OCI-M2 (cell line): ENCODE measurements around the gene DUSP23.

Experiments
- DNase-seq: peaks from one replicate; lab custom pipeline; 2025; ENCODE audit not compliant: unreplicated experiment; lab: John Stamatoyannopoulos, UW

DUSP23 gene

DNA sequence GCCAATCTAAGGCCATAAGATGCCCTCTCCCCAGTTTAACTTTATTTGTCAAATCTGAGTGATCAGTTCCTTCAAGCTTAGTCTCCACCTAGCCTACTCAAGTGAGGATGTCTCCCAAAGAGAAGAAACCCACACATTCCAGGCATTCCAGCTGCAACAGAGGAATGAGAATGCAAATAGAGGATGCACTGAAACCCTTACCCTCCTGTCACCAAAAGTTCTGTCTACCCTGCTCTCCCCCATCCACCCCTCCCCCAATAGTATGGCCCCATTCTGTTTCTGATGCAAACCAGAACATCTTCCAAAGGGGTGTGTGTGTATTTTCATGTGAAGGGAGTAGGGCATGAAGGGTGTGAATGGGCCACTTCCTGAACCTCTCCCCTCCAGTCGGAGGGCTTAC, 3.0 kb downstream of the DUSP23 start:
- DNase-seq = no peak

DNA sequence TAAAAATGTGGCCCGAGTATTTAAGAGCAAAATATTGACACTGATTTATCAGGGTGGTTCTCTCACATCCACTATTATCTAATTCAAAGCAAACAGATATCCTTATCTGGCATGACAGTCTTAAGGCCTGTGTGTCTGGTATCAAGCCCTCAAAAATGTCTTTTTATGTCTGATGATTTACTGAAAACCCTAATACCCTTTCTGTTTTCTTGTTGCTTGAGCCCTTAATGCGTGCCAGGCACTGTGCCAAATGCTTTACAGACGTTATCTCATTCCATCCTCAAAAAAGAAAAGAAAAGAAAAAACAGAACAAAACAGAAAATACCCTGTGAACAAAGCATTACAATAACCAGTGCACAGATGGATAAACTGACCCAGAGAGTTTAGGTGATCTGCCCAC, 5.7 kb downstream of the DUSP23 start:
- no peak for DNase-seq

- no peak for DNase-seq
Observed at GRCh38 chr1:159786966-159787365, 6.2 kb downstream of the DUSP23 start.

DNA sequence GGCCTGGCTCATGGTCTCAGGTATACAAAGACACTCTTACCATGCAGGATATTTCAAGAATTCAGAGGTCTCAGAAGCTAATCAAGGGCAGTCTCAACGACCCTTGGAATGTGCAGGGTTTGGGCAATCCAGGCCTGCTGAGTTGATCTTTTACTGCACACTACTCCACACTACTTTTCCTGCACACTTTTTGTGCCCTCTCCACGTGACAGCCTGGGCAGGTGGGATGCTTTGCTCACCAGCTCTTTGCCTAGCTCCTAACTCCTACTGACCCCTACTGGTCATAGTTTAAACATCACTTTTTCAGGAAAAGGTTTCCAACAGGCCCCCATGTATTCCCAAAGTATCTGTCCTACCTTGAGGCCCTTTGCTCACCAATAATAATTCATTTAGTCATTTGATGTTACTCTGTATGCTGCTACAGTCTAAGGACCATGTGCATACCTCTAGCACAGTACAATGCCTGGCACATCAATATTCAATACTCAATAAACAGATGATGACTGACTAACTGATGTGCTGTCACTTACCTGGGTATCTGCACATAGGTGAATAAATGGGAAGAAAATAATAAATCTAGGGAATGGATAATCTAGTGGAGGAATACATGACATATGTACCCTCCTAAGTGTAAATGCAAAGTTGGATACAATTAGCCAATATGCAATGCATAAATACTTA, 9.6 kb downstream of the DUSP23 start:
- DNase-seq = no peak

DNA sequence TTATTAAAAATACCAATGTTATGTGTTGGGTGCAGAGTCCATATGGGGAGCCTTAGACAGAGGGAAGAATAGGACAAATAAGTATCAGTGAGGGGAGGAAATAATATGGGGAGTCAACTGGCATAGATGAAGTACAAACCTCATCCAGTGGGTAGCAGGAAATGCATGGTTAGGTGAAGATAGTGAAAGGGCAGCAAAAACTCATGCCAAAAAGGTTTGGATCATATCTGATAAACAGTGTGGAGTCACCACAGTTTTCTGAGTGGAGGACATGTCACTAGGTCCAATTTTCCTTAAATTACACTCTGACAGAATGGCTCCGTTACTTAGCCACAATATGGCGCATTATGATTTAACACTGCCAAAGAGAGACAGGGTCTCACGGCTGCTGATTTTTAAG, 10.3 kb downstream of the DUSP23 start:
- no peak for DNase-seq

DNA sequence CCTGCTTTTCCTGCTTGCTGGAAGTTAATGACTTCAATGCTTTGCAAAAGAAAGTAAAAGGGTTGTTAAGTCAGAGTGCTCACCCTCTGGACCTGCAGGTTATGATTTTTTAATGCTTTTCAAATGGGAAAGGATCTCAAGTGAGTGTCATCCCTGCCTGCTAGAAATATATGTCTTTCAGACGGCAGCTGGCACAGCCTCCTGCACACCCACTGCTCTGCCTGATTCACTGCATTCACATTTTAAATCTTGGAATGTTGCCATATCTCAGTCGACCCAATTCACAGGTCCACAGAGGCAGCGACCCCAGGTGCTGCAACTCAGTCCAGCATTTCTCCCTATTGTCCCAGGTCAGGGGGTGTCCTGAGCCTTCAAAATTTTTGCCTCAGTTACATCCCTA, 10.7 kb downstream of the DUSP23 start:
- DNase-seq = no peak

DNA sequence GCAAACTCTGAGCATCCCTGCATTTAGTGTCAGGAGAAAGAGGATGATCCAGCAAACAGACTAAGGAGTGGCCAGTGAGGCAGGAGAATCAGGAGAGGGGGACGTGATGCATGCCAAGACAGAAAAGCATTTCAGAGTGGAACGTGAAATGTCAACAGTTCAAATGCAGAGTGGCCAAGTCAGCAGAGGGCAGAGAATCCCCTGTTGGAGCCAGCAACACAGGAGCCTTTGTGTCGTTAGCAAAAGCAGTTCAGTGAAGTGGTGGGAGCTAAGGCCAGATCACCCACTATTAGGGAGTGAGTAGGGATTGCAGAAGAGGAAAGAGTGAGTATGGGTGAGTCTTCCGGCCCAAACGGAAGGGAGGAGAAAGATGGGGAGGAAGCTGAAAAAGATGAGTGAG, 14.8 kb downstream of the DUSP23 start:
- DNase-seq = no peak

GRCh38 chr1:159798893-159799292, 18.1 kb downstream of the DUSP23 start:
- peak; percentile 17 for DNase-seq

DNA sequence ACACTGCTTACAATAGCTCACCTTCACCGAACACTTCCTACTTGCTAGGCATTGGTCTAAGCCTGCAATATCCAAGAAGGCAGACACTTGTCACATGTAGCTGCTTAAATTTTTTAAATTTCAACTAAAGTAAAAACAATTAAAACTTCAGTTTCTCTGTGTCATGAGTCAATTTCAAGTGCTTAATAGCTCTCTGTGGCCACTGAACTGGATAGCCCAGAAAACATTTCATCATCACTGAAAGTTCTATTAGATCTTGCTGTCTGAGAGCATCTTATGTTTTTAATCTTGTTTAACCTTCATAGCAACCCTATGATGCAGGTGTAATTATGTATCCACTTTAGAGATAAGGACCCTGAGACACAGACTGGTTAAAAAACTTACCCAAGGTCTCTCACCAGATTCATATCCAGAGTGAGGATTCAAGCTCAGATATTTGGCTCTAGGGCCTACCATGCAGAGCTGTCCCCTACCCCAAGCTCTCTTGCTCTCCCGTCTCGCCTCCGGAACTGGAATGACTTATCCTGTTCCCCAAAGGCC, 18.8 kb downstream of the DUSP23 start:
- DNase-seq = no peak

DNA sequence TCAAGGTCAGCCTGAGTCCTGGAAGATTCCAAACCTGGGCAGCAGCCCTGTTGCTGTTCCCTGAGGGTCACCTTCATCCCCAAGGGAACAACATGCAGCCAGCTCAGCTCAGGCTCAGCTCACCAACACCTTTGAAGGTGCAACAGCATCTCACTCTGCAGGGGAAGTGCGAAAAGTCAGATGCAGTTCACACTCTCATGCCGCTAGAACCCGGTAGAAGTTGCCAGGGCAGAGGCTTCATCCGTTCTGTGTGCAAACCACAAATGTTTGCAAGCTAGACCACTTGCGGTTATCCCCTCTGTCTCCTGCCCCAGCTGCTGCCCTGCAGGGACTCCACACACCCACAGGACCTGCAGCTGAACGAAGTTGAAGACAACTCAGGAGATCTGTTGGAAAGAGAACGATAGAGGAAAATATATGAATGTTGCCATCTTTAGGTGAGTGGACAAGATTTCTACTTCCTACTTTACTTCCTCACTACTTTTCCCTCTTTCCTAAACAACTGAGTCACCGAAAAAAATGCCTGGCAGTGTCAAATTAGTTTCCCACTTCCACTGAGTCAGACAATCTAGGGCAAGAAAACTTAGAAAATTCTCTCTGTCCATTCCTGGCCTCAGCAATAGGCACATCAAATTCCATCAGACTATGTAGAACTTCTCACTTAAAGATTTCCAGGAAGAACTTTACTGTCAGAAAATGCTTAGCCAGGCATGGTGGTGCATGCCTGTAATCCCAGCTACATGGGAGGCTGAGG, 19.6 kb downstream of the DUSP23 start:
- DNase-seq = no peak

- DNase-seq = no peak
Observed at GRCh38 chr1:159802111-159802510, 21.3 kb downstream of the DUSP23 start, which contains the start of gene FCRL6. FCRL6 (plus strand) TSS chr1:159802360; CDS start chr1:159802425, 65 bp downstream.

DNA sequence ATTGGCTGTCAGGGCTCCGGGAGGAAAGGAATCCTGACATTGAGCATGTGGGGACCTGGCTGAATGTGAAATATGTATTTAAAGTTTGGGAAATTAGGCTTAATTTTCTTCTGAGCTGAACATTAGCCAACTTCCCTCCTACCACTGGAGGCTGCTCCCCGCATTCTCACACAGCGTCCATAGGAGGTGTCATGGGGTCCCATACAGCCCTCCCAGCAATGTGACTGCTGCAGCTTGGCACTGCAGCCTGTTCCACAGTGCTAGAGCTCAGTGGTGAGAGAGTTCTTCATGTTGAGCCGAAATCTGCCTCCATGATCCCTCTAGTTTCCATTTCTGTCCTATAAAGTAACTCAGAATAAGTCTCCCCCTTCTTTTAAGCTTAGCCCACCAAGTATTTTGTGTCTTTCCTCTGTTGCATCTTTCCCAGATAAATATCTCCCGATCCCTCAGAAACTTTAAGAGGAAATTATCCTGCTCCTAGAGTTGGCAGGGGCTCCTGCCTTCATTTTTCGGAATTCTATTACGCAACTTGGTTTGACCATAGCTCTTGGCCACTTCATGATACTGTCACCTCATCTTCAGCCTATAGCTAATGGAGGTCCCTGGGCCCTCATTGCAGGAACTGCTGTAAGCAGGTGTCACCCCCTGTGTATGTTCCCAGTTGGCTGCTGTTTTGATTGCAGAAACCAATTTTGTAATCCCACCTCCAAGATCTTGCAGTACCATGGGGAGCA, 23.4 kb downstream of the DUSP23 start:
- DNase-seq = no peak

- DNase-seq = no peak
Observed at GRCh38 chr1:159804924-159805323, 24.2 kb downstream of the DUSP23 start.

GRCh38 chr1:159815926-159816325, 35.2 kb downstream of the DUSP23 start:
- DNase-seq = no peak

DNA sequence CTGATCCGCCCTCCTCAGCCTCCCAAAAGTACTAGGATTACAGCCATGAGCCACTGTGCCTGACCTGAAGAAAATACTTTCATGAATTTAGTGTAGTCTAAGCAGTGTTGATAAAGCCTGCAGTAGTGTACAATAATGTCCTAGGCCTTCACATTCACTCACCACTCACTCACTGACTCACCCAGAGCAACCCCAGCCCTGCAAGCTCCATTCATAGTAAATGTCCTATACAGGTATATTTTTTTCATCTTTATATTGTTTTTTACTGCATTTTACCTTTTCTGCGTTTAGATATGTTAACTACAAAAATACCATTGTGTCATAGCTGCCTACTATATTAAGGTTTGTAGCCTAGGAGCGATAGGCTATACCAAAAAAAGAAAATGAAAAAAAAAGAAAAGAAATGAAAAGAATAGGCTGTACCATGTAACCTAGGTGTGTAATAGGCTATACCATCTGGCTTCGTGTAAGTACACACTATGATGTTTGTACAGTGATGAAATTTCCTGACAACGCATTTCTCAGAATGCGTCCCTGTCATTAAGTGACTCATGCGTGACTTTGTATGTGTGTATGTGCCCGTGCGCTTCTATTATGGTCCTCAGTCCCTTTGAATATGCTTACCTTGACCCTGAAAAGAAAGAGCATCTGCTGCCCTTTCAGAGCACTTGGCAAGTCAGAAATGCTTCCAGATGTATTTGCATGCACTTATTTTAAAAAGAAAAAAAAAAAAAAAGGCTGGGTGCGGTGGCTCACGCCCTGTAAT, 36.7 kb downstream of the DUSP23 start:
- DNase-seq = no peak

- peak; percentile 11 for DNase-seq
Observed at GRCh38 chr1:159821171-159821867, 40.6 kb downstream of the DUSP23 start.

GRCh38 chr1:159823406-159823805, 42.6 kb downstream of the DUSP23 start:
- DNase-seq = no peak

GRCh38 chr1:159825564-159825963, 44.8 kb downstream of the DUSP23 start:
- no peak for DNase-seq

DNA sequence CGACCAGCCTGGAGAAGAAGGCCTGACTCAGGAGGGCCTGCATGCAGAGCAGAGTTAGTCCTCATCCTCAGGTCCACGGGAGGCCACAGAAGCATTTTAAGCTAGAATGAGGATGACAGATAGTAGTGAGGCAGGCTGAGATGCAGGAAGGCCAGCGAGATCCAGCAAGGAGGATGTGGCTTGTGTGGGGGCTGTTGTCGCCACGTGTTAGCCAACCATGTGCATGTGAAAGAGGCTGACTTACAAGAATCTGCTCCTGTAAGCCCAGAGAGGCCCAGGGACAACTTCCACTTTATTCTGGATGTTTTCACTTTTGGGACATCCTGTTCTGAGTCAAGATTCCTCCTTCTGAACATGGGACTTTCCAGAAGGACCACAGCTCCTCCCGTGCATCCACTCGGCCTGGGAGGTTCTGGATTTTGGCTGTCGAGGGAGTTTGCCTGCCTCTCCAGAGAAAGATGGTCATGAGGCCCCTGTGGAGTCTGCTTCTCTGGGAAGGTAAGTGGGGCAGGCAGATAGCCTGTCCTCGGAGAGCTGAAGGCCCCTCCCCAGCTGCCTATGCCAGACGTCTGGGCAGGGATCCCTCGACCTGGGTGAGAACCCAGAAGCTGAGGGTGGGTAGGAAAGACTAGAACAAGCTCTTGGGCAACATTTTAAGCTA, 45.8 kb downstream of the DUSP23 start, which contains the start of gene SLAMF8:
SLAMF8 (plus strand) TSS at position 433 of the 661 bp plus-strand sequence; CDS start at position 459, 26 bp downstream.
- DNase-seq = no peak

DNA sequence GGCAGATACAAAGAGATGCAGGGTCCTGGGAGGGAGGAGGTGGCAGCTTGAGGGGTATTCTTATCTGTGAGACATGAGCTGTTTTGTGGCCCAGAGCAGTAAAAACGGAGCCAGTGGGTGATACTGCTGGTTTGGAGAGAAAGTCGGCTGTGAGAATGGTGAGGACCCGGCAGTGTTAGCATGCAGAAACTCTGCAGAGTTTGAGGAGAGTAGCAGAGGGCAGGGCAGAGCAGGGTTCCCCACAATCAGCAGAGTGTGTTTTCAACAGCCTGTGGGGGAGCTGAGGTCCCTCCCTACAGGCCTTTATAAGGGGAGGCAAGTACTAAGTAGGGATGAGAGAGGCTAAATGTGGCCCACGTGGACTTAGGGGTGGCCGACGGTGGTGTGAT, 46.3 kb downstream of the DUSP23 start:
- no peak for DNase-seq
